Stomach (tissue), 4 donors: ENCODE results near the gene FBXL7.

Source experiments
- POLR2A ChIP-seq, 4 donors: fragments of 450-650 bp; IDR thresholded peaks; one replicate each; pipeline ENCODE4 v1.6.1; 2016; ENCODE audit warnings: antibody characterized with exemption in 4 of 4, control low read depth in 2 of 4, mild to moderate bottlenecking in 1 of 4, moderate library complexity in 1 of 4
- POLR2AphosphoS5 ChIP-seq, 3 donors: sonication (generic); formaldehyde crosslinking; IDR thresholded peaks; one replicate each; pipeline ENCODE4 v1.6.1; 2016; ENCODE audit warnings: antibody characterized with exemption in 3 of 3

DNA sequence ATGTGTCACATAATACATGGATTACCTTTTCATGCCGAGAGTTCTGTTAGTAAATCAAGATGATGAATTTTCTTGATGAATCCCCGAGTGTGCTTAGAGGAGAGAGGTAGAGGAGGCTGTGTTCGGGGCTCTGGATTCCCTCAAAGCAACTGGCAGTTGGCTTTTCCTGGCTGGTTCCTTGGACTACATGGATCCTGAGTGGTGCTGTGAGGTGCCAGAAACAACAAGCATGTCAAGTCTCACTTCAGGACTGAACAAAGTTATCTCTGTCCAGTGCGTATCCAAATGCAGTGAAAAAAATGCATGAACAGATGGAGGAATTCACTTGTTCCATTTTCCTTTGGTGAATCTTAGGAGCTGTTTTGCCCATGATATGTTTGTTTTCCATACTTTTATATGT, 231.7 kb downstream of the FBXL7 start:
- TF ChIP-seq POLR2AphosphoS5 (IDR thresholded peaks at IDR 0.05) (no peak), POLR2A (IDR thresholded peaks at IDR 0.05) (no peak)
